ENCODE measurements around the gene CLASP1. TPM values are rescaled to one million over a fixed set of nuclear protein-coding genes. Genes with fewer than 3 reads are reported as not detected.

The CLASP1 gene
- total and polyA plus RNA-seq, 2 of the 8 experiments (the other 6 are each of a cell fraction or from before 2014, with no cell fraction given) = 7.3 to 53.9 TPM

- TF ChIP-seq NRF1 (IDR thresholded peaks at IDR 0.05; ENCODE audit: low read depth, low read length) (no peak), SAP30 (IDR thresholded peaks at IDR 0.05; ENCODE audit: insufficient read depth, insufficient replicate concordance, low read length) (no peak), POU5F1 (IDR thresholded peaks at IDR 0.05; ENCODE audit: low read depth, low read length) (no peak), RBBP5 (IDR thresholded peaks at IDR 0.05; ENCODE audit: borderline replicate concordance, low read depth, low read length) (no peak), BCL11A (IDR thresholded peaks at IDR 0.05; ENCODE audit: low read depth in 2 of 2, low read length in 2 of 2) (no peak), MAFK (IDR thresholded peaks at IDR 0.05; ENCODE audit: low read depth, low read length) (no peak), POLR2AphosphoS5 (IDR thresholded peaks at IDR 0.05; ENCODE audit: low read depth, low read length) (no peak), TAF1 (IDR thresholded peaks at IDR 0.05; ENCODE audit: low read depth, low read length) (no peak)
- Histone ChIP-seq H4K91ac (replicated peaks; ENCODE audit: insufficient read length, low read length) (no peak overlapping the region), H3K9ac (replicated peaks in 1 of 4; ENCODE audit: extremely low read depth in 1 of 4, low read depth in 3 of 4, low read length in 3 of 4) (no peak overlapping the region), H4K8ac (ENCODE audit: extremely low read depth, insufficient read depth, low read length) (no peak overlapping the region), H2BK5ac (ENCODE audit: low read depth, low read length) (no peak overlapping the region), H2BK120ac (replicated peaks; ENCODE audit: low read depth, low read length) (no peak overlapping the region), H3K23ac (ENCODE audit: insufficient read length) (no peak overlapping the region), H3K79me1 (ENCODE audit: low read depth, low read length) (no peaks in the 10 kb centered on the region), H2BK12ac (ENCODE audit: low read depth, low read length) (no peak overlapping the region), H4K20me1 (replicated peaks in 1 of 2; ENCODE audit: control insufficient read depth in 1 of 2, insufficient read depth in 2 of 2, low read length in 2 of 2) (no peaks in the 10 kb centered on the region), H3K23me2 (ENCODE audit: low read depth, low read length) (no peaks in the 10 kb centered on the region), H3K36me3 (ENCODE audit: control insufficient read depth in 2 of 4, insufficient read depth in 4 of 4, low read length in 3 of 4) (no peaks in the 10 kb centered on the region), H3K4me3 (ENCODE audit: extremely low read depth in 1 of 4, insufficient read depth in 2 of 4, low read depth in 3 of 4, low read length in 4 of 4) (no peak overlapping the region), H2BK15ac (ENCODE audit: low read length) (no peak overlapping the region), H3K27me3 (replicated peaks in 1 of 4; ENCODE audit: control insufficient read depth in 3 of 4, extremely low read depth in 1 of 4, insufficient read depth in 3 of 4, low read length in 3 of 4) (no peaks in the 10 kb centered on the region; a peak in 1 of 7 replicates), H3K79me2 (ENCODE audit: control insufficient read depth in 1 of 2, insufficient read depth in 2 of 2, low read length in 2 of 2) (peaks cover 0 to 34% of the 10 kb centered on the region in 2 experiments; a peak in 2 of 4 replicates), H2AK5ac (ENCODE audit: low read depth, low read length) (no peak overlapping the region), H3K27ac (ENCODE audit: low read depth, low read length) (no peak overlapping the region), H3K14ac (ENCODE audit: insufficient read length) (no peak overlapping the region), H3K9me3 (ENCODE audit: insufficient read depth in 2 of 2, low read depth in 1 of 2, low read length in 1 of 2) (peaks cover 0 to 8% of the 10 kb centered on the region in 2 experiments; a peak in 2 of 4 replicates), H3K18ac (ENCODE audit: extremely low read depth, low read length) (no peak overlapping the region), H3K4me1 (replicated peaks in 1 of 4; ENCODE audit: control insufficient read depth in 3 of 4, insufficient read depth in 4 of 4, low read length in 3 of 4) (peaks cover 0 to 6% (median under 1%) of the 10 kb centered on the region in 4 experiments; a peak in 2 of 7 replicates), H2BK20ac (ENCODE audit: low read length) (no peak overlapping the region), H4K5ac (ENCODE audit: insufficient read length, low read depth, low read length) (no peak overlapping the region), H3K4ac (replicated peaks; ENCODE audit: insufficient read length, low read depth, low read length) (no peak overlapping the region), H3K56ac (replicated peaks; ENCODE audit: insufficient read length, low read depth, low read length) (no peak overlapping the region), H2AFZ (ENCODE audit: low read length) (no peak overlapping the region), H3K4me2 (ENCODE audit: insufficient read depth in 1 of 2, low read depth in 2 of 2, low read length in 2 of 2) (no peak overlapping the region)
- no peak for DNase-seq (ENCODE audit: low read depth in 1 of 2, low spot score in 2 of 2)
- FAIRE-seq = no peak
- ChIA-PET POLR2A (ENCODE audit: partially characterized antibody) (interaction anchor here (0.8 to 3.1 kb wide), 5 partner anchors 10 to 140 kb away, joined by 3 to 25 read pairs (median 6); partner anchors contain the start of genes CLASP1 and RNU4ATAC), CTCF (ENCODE audit: partially characterized antibody) (interaction anchor here (1.0 to 1.5 kb wide), 4 partner anchors 12 to 268 kb away, joined by 3 to 6 read pairs (median 4); no protein-coding TSS in a partner anchor)
Measured at GRCh38 chr2:121670181-121670580, 20.9 kb upstream of the CLASP1 start.

Data from H1 (cell line).